Stromal cell of bone marrow (primary cell): Measurements from ENCODE around the gene WBP2NL.
"Not testable (repeated sequence)": the region's sequence is repeated elsewhere in the genome, so short reads cannot be mapped to it uniquely, and the experiment has no call there.

Source experiments
- DNase-seq: peaks from one replicate; pipeline ENCODE4 v3.0.0-alpha.2; 2012; ENCODE audit warnings: low read depth

The WBP2NL gene

GRCh38 chr22:42033263-42034181 lies 34.9 kb downstream of the WBP2NL start:
- no peak for DNase-seq

DNA sequence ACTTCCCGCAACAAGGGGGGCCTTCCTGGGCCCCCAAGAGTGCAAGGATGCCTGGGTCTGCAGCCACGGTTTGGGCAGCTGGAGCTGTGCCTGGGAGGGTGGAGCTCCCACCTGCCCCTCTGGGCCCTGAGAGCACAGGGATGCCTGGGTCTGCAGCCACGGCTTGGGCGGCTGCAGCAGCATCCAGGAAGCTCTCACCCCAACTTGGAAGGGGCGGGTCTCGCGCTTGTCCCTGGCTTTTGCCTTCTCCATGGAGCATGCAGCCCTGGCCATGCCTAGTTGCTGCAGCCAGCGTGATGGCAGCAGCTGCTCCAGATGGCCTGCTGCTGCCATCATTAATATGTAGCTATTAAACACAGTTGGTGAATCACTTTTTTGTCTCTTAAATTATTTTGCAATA lies 36.7 kb downstream of the WBP2NL start:
- DNase-seq: no peak

- DNase-seq: no peak
Measured at GRCh38 chr22:42039271-42039670, 40.7 kb downstream of the WBP2NL start.

DNA sequence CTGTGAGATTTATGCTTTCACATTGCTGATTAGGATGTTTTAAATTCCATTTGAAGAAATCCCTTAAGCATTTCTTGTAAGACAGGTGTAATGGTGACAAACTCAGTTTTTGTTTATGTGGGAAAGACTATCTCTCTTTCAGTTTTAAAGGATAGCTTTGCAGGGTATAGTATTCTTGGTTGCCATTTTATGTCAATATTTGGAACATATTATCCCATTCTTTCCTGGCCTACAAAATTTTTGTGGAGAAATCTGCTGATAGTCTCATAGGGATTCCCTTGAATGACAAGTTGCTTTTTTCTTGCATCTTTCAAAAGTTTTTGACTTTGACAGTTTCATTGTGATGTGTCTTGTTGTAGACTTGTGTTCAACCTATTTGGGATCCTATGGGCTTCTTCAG lies 43.2 kb downstream of the WBP2NL start:
- no peak for DNase-seq

- no peak for DNase-seq
Measured at GRCh38 chr22:42050641-42051180, 52.1 kb downstream of the WBP2NL start.

DNA sequence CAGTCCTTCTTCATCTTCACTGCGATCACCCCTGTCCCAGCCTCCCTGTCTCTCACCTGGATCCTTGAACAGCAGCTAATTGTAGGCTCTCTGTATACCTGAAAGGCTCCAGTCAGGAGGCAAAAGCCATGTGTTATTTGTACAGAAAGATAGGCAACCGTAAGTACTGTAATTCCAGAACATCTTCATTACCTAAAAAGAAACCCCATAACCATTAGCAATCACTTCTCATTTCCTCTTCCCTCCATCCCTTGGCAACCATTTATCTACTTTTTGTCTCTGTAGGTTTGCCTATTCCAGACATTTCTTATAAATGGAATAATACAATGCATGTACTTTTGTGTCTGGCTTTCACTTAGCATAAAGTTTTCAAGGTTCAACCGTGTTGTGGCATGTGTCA lies 54.2 kb downstream of the WBP2NL start:
- no peak for DNase-seq

DNA sequence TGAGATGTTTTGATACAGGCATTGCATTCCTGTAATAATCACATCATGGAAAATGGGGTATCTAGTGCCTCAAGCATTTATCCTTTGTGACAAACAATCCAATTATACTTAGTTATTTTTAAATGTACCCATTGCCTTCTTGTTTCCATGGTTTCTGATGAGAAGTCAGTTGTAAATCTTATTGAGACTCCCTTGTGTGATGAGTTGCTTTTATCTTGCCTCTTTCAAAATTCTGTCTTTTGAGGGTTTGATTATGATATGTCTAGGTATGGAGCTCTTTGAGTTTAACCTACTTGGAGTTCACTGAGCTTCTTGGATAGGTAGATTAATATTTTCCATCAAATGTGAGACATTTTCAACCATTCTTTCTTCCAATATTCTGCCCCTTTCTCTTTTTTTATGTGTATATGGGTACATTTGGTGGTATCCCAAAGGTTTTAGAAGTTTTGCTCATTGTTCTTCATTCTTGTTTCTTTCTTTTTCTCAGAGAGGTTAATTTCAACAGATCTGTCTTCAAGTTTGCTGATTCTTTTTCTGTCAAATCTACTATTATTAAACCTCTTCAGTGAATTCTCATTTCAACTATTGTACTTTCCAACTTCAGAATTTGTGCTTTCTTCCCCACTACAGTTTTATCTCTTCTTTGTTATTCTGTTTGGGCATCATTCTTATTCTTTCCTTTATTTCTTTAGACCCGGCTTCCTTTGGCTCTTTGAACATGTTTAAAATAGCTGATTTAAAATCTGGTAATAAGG lies 58.3 kb downstream of the WBP2NL start:
- no peak for DNase-seq

GRCh38 chr22:42060489-42060888 lies 61.9 kb downstream of the WBP2NL start:
- DNase-seq: no peak

DNA sequence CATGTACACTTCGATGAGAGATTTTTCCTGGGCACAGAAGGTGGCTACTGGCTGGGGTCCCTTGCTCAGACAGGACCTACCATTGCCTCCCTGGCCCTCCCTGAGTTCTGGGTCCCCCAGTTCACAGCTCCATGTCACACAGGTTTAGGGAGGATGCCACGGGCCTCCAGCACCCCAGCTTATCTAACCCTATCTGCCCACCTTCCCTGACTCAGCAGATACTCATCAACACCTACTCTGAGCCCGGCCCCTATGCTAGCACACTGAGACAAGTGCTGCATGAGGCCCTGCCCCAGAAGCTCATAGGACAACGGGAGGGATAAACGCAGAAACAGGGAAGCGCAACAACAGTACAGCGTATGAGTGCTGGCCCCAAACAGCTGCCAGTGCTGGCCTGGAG lies 62.5 kb downstream of the WBP2NL start:
- DNase-seq: no peak

- DNase-seq: no peak
Measured at GRCh38 chr22:42062506-42063170, 64.0 kb downstream of the WBP2NL start.

GRCh38 chr22:42064629-42065028 lies 66.0 kb downstream of the WBP2NL start:
- no peak for DNase-seq

DNA sequence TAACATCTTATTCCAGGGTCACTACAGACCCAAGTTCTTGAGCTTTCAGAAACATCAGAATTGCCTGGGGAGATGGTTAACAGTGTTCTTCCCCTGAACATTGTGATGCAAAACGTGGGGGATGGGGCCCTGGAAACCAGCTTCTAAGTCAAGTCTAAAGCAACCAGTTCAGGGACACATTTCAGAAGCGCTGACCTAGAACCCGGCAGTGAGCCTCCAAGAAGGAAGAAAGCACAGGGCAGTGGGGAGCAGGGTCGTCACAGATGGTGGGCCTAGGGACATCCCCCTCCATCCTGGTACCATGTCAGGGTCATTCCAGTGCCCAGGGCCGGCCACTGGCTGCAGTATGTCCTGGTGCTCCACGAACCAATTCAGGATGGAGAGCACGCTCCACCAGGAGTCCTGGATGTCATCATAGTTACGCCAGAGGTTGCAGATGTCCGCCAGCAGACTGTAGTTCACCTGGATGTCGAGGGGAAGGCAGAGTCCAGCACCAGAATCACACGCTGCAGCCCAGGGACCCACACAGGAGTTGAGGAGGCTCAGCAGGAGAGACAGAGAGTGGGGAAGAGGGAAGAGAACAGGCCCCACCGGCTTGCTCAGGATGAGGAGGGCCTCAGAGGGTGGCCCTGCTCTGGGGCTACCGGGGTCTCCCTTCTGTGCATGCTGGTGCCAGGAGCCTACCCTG lies 67.0 kb downstream of the WBP2NL start:
- no peak for DNase-seq

- DNase-seq: no peak
Measured at GRCh38 chr22:42066126-42066761, 67.7 kb downstream of the WBP2NL start.

GRCh38 chr22:42066937-42067336 lies 68.3 kb downstream of the WBP2NL start:
- no peak for DNase-seq

GRCh38 chr22:42067671-42068251 lies 69.2 kb downstream of the WBP2NL start:
- DNase-seq: no peak

- no peak for DNase-seq
Measured at GRCh38 chr22:42068291-42068690, 69.7 kb downstream of the WBP2NL start.

DNA sequence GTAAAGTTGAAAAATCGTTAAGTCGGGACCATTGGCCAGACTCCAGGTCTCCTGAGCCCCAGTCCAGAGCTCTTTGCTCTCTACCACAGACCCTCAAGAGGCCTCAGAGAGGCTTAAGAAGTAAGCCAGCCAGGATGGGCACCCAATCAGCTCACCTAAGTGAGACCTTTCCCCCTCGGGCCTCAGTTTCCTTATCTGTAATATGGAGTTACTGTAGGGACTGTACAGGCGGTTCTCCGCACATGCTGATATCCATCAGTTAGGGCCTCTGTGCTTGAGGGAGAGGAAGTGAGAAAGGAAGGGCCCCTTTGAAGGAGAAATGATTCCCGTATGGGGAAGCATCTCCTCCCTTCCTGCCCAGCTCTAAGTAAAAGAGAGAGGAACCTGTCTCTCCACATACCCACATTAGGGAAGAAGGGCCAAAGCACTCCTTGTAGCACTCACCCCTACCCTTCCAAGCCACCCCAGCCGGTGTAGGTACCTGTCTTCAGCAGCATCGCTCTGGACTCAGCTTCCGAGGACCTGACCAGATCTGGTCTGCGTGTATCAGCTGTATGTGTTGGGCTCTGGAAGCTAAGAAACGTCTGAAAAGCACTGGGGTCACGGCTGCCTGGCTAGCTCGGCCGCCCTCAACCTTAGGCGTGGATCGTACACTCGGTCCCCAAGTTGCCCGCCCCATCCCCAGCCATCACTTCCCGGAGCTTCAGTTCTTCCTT lies 71.4 kb downstream of the WBP2NL start:
- no peak for DNase-seq

DNA sequence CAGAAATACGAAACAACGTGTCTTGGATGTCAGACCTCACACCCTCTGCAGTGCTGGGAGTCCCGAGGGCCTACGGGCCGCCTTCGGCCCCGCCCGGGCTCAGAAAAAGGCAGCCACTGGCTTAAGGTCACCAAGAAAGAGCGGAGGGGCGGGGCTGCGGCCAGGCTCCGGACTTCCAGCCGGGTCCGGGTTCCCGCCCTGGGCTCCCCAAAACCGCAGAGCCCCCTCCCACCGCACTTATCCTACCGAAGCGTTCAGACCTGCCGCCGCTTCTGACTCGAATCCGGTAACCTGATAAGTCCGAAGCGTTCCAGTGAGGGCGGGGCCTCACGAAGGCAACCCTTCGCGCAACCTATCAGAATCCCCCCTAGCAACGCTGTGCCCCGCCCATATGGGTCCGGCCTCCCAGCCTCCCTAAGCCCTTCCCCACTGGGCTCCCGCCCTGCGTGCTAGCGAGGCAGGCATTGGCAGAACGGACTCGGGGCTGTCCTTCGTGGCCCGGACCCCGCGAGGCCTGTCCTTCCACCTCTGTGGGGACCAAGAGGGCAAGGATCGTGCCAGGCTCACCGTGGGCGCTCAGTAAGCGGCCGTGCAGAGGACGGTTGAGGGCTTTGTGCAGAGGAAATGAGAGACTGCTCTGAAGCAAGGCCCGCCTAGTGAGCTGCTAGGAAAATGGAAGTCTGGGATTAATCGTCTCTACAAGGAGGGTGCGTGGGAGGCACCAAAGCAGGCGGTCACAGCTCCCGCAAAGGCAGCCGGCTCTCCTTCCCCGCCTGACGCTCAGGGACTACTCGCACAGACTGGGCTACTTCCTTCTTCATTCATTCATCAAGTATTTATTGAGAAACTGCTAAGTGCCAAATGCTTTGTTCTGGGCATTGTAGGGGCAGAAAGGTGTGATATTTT lies 72.2 kb downstream of the WBP2NL start, which contains the start of gene NAGA:
NAGA (minus strand) TSS at position 296 of the 906 bp plus-strand sequence. CDS start 515 bp downstream, outside the sequence.
- peak; percentile 94 for DNase-seq

- not testable (repeated sequence) for DNase-seq
Measured at GRCh38 chr22:42071508-42071907, 72.9 kb downstream of the WBP2NL start.
